Upper lobe of right lung (tissue), 1 donor: ENCODE data around the gene GBGT1. TPM values are rescaled to one million over a fixed set of nuclear protein-coding genes. Genes with fewer than 3 reads are reported as not detected.

Source experiments
- ATAC-seq: fragments of 200-7000 bp; cut with Tn5 transposase; one replicate; pipeline ENCODE4 v1.9.1; 2020; ENCODE audit warnings: mild to moderate bottlenecking, moderate library complexity
- DNase-seq: peaks from one replicate; pipeline ENCODE4 v3.0.0-alpha.2; 2020
- H3K27ac ChIP-seq: fragments of 200-600 bp; one replicate; pipeline ENCODE4 v1.8.0; 2022
- H3K27me3 ChIP-seq: fragments of 200-600 bp; one replicate; pipeline ENCODE4 v1.8.0; 2022; ENCODE audit warnings: mild to moderate bottlenecking
- H3K36me3 ChIP-seq: fragments of 200-600 bp; one replicate; pipeline ENCODE4 v1.8.0; 2022
- H3K4me1 ChIP-seq: fragments of 200-600 bp; one replicate; pipeline ENCODE4 v1.8.0; 2022
- H3K4me3 ChIP-seq: fragments of 200-600 bp; one replicate; pipeline ENCODE4 v1.8.0; 2022; ENCODE audit warnings: mild to moderate bottlenecking
- H3K9me3 ChIP-seq: fragments of 200-600 bp; one replicate; pipeline ENCODE4 v1.8.0; 2022
- CTCF ChIP-seq: fragments of 200-600 bp; IDR thresholded peaks from one replicate; pipeline ENCODE4 v1.8.0; 2022; ENCODE audit warnings: antibody characterized with exemption
- intact Hi-C: fragments of 100-400 bp; cut with DNase I; formaldehyde crosslinking; loops from one replicate; pipeline ENCODE4 v1.11.0; 2022
- total RNA-seq: library from RNA; stranded (reverse); fragmentation: NEBNext Ultra II Directional; extraction: Animal tissue kit (Norgen Biotek cat#: 25700); gene quantifications from one replicate; pipeline ENCODE4 v1.2.1, GENCODE V29; 2021
- donor health status: DM: no; HTN: yes; CAD: no; lungs with severe emphysema.

Gene GBGT1
- total RNA-seq, 1 donor from 2014 or later: 27.4 TPM

GRCh38 chr9:133203506-133204075 is 39.9 kb upstream of the GBGT1 start:
- Histone ChIP-seq H3K27me3 (peaks cover 8% of the 10 kb centered on the region), H3K4me3 (no peak overlapping the region), H3K27ac (no peak overlapping the region), H3K36me3 (no peaks in the 10 kb centered on the region), H3K4me1 (no peaks in the 10 kb centered on the region), H3K9me3 (no peaks in the 10 kb centered on the region)
- ATAC-seq (no peak), DNase-seq (peak; percentile 37)
- no peak for TF ChIP-seq CTCF
- intact Hi-C loops: no loop called here

GRCh38 chr9:133202688-133203453 is 39.2 kb upstream of the GBGT1 start:
- no peaks in the 10 kb centered on the region for H3K4me1 ChIP-seq
- ATAC-seq (no peak), DNase-seq (no peak)
- peaks cover 8% of the 10 kb centered on the region for H3K27me3 ChIP-seq
- H3K9me3 ChIP-seq: no peaks in the 10 kb centered on the region
- TF ChIP-seq CTCF: no peak
- H3K36me3 ChIP-seq: no peaks in the 10 kb centered on the region
- no peak overlapping the region for H3K27ac ChIP-seq
- intact Hi-C loops: no loop called here
- H3K4me3 ChIP-seq: no peak overlapping the region

- peaks cover 8% of the 10 kb centered on the region for H3K27me3 ChIP-seq
- H3K9me3 ChIP-seq: no peaks in the 10 kb centered on the region
- intact Hi-C loops: no loop called here
- H3K27ac ChIP-seq: no peak overlapping the region
- TF ChIP-seq CTCF: no peak
- no peaks in the 10 kb centered on the region for H3K36me3 ChIP-seq
- no peak for ATAC-seq
- no peaks in the 10 kb centered on the region for H3K4me1 ChIP-seq
- H3K4me3 ChIP-seq: no peak overlapping the region
- DNase-seq: peak; percentile 61
Observed at GRCh38 chr9:133202145-133202513, 38.4 kb upstream of the GBGT1 start.

GRCh38 chr9:133201424-133202144 is 37.9 kb upstream of the GBGT1 start:
- Histone ChIP-seq H3K27ac (no peak overlapping the region), H3K36me3 (no peaks in the 10 kb centered on the region), H3K9me3 (no peaks in the 10 kb centered on the region), H3K4me3 (no peak overlapping the region), H3K4me1 (no peaks in the 10 kb centered on the region), H3K27me3 (peaks cover 10% of the 10 kb centered on the region)
- intact Hi-C loops: no loop called here
- DNase-seq (peak; percentile 52), ATAC-seq (no peak)
- TF ChIP-seq CTCF: no peak

- no peak overlapping the region for H3K4me3 ChIP-seq
- no peaks in the 10 kb centered on the region for H3K4me1 ChIP-seq
- DNase-seq (peak; percentile 47), ATAC-seq (no peak)
- peaks cover 11% of the 10 kb centered on the region for H3K27me3 ChIP-seq
- intact Hi-C loops: no loop called here
- H3K36me3 ChIP-seq: no peaks in the 10 kb centered on the region
- H3K27ac ChIP-seq: no peak overlapping the region
- no peak for TF ChIP-seq CTCF
- H3K9me3 ChIP-seq: no peaks in the 10 kb centered on the region
Observed at GRCh38 chr9:133200631-133201030, 36.9 kb upstream of the GBGT1 start.
